Activated CD4-positive, CD25-positive, alpha-beta regulatory T cell treated with anti-CD3 and anti-CD28 coated beads, Interleukin-2, amount 50 U/mL, for 24 hours (primary cell): ENCODE data around the gene ZMYM5.
"Not testable (repeated sequence)": the region's sequence is repeated elsewhere in the genome, so short reads cannot be mapped to it uniquely, and the experiment has no call there.

Source experiments
- ATAC-seq, 2 donors: fragments of 150-1000 bp; cut with Tn5 transposase; one replicate each; pipeline ENCODE4 v1.10.0; 2021; ENCODE audit warnings: mild to moderate bottlenecking in 1 of 2, moderate library complexity in 1 of 2

Gene ZMYM5

DNA sequence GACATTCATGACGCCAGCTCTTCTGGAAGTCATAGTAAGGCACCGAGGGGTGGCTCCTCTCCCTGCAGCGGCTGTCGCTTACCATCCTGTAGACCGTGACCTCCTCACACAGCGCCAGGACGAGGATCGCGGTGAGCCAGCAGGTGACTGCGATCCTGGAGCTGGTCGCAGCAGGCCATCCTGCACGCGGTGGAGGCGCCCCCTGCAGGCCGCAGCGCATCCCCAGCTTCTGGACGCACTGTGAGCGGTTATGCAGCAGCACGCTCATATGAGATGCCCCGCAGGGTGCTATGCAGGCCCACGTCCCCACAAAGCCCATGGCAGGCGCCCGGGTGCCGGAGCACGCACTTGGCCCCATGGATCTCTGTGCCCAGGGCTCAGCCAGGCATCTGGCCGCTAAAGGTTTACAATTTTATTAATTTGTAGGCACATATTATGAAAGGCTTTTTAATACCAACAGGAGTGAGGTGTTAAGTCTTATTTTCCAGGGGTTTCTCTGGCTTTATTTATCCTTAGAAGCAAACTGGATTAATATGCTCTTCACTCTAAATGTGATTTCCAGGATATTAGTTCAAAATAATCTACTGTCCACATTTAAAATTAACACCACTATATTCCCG is 45.1 kb downstream of the ZMYM5 start:
- ATAC-seq: no peak

DNA sequence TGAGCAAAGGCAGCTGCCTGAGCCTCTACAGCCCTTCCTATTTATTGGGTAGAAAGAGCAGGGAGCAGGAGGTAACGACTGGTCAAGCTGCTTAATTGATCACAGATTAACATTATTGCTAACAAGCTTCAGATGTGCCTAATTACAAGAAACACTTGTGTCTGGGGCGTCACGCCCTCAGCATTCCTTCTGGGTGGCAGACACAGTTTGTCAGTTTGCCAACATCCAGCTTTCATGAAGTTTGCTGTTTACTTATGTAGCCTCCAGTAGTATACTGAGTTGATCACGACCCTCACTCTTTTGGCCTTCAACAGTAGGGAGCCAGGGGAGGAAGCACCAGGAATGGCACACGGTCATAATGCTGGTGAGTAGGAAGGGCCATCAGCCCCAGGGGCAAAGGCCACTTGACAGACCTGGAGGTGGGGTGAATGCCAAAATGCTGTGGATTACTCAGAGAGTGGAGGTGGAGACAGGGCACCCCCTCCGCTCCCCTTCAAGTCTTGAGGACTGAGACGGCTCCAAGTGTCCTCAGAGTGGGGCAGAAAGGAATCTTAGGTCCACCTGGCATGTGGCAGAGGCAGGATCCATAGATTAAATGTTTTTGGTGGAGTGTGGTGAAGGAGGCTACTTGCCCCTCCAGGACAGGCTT is 45.8 kb downstream of the ZMYM5 start:
- no peak for ATAC-seq

DNA sequence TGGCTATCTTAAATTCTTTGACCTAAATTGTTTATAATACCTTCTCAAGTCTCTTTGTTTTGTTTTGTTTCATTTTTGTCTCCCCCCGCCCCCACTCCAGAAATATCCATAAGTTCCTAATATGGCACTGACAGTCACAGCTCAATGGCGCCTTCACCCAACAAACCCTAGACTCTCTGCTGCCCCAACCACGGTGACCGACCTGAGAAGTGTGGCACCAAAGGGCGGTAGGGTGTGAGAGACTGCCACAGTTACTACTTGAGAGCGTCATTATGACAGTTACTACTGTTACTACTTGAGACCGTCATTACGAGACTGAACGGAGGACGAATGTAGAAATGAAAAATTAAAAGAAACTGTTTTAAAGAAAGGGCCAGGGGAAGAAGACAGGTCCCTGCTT is 46.3 kb downstream of the ZMYM5 start:
- ATAC-seq: no peak

DNA sequence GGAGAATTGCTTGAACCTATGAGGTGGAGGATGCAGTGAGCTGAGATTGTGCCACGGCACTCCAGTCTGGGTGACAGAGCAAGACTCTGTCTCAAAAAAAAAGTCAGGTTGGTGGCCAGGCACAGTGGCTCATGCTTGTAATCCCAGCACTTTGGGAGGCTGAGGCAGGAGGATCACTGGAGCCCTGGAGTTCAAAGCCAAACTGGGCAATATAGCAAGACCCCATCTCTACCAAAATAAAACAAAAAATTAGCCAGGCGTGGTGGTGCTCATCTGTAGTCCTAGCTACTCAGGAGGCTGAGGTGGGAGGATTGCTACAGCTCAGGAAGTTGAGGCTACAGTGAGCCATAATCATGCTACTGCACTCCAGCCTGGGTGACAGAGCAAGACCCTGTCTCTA is 47.6 kb downstream of the ZMYM5 start:
- not testable (repeated sequence) for ATAC-seq

- no peak for ATAC-seq
Measured at GRCh38 chr13:19810996-19811881, 52.2 kb downstream of the ZMYM5 start.

- no peak for ATAC-seq
Measured at GRCh38 chr13:19810151-19810550, 53.3 kb downstream of the ZMYM5 start.

DNA sequence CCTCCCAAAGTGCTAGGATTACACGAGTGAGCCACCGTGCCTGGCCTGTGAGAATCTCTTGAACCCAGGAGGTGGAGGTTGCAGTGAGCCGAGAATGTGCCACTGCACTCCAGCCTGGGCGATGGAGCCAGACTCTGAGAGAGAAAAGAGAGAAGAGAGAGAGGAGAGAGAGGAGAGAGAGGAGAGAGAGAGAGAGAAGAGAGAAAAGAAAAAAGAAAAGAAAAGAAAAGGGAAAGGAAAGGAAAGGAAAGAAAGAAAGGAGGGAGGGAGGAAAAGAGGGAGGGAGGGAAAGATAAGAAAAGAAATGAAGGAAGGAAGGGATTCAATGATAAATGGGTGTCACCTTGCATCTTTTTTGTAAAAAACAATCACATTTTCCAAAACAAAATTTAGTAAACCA is 57.7 kb downstream of the ZMYM5 start:
- no peak for ATAC-seq

GRCh38 chr13:19795956-19796355 is 67.5 kb downstream of the ZMYM5 start:
- ATAC-seq: no peak

DNA sequence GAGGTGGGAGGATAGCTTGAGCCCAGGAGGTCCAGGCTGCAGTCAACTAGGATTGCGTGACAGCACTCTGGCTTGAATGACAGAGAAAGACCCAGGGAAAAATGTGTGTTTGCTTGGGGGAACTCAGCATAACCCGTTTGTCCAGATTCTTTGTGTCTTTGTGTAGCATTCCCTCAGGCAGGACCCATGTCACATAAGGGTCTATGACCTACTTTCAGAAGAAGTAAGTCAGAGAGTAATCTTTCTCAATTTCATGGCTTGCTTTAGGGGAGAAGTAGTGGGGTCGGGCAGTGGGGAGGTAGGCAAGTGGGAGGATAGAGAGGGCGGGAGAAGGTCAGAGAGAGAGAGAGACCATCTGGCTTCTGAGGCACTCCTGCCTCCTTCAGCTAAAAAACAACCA is 68.8 kb downstream of the ZMYM5 start:
- ATAC-seq: no peak

DNA sequence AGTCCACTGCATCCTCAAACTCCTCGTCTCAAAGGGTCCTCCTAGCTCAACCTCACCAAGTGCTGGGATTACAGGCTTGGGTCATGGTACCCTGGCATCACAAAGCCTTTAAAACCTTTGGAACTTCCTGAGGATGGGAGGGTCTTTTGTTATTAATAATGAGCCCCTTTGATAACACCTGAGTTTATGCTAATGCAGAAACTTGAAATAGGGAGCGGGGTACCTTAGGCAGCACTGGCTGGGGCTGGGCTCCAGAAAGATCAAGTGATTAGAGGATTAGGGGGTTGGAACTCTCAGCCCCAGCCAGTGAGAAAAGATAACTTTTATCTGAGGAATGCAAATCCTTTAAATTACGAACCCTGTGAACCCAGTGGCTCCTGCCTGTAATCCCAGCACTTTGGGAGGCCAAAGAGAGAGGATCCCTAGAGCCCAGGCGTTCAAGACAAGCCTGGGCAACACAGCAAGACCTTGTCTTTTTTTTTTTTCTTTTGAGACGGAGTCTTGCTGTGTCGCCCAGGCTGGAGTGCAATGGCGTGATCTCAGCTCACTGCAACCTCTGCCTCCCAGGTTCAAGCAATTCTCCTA is 71.4 kb downstream of the ZMYM5 start:
- no peak for ATAC-seq

DNA sequence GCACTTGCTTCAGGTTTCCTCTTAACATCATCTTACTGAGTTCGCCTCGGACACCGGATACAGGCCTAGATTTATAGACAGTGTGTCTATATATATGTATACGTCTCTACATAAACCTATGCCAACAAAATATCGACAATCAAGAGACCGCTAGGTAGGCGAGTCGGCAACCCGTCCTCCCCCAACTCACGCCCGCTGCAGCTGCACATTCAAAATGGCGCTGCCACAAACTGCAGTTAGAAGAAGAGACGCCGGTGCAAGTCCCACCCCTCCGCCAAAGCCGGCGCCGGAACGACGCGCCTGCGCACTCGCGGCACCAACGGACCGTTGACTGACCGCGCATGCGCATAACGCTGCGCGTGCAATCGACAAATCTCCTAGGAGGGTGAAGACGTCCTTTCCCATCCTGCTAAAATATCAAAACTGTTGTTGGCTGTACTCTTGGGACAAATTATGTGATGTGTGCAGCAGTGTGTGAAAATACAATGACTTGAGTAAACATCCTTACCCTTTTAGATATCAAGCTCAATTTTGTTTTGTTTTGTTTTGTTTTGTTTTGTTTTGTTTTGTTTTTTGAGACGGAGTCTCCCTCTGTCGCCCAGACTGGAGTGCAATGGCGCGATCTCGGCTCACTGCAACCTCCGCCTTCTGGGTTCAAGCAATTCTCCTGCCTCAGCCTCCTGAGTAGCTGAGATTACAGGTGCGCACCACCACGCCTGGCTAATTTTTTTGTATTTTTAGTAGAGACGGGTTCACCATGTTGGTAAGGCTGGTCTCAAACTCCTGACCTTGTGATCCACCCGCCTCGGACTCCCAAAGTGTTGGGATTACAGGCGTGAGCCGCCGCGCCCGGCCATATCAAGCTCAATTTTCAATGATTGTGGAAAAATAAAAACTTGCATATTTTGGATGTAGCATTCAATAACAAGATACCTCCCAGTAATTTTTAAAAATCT is 80.4 kb downstream of the ZMYM5 start, which contains the start of gene PSPC1:
PSPC1 (minus strand) TSS at position 219 of the 956 bp plus-strand sequence; CDS start at position 31, 188 bp downstream.
- ATAC-seq: peak; percentile 90

- peak; percentile 57 to 60 for ATAC-seq
Measured at GRCh38 chr13:19782049-19782726, 81.3 kb downstream of the ZMYM5 start.

DNA sequence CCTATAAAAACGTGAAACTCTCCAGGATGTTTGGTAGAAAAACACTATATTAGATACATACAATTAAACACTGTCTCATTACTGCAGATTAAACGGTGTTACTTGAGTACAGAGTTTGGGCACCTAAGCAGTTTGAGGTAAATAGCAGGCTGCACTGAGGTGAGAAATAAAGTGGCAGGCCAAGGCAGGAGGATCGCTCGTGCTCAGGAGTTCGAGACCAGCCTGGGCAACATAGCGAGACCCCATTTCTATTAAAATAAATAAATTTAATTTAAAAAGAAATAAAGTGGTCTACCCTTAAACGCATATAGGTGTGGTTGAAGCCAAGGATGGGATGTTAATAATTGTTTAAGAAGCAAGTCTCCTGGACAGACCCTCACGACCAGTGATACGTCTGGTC is 81.9 kb downstream of the ZMYM5 start:
- no peak for ATAC-seq

- not testable (repeated sequence) for ATAC-seq
Measured at GRCh38 chr13:19780753-19781418, 82.6 kb downstream of the ZMYM5 start.
